RCC 7860 (cell line): ENCODE results near the gene CCIN.

Source experiments
- DNase-seq: peaks from one replicate; pipeline ENCODE4 v3.0.0-alpha.2; 2015; ENCODE audit warnings: low spot score
- FAIRE-seq: peaks from 2 replicates; lab custom pipeline; 2012; peaks lifted over from hg19 to GRCh38; lab: Jason Lieb, UNC

Gene CCIN

DNA sequence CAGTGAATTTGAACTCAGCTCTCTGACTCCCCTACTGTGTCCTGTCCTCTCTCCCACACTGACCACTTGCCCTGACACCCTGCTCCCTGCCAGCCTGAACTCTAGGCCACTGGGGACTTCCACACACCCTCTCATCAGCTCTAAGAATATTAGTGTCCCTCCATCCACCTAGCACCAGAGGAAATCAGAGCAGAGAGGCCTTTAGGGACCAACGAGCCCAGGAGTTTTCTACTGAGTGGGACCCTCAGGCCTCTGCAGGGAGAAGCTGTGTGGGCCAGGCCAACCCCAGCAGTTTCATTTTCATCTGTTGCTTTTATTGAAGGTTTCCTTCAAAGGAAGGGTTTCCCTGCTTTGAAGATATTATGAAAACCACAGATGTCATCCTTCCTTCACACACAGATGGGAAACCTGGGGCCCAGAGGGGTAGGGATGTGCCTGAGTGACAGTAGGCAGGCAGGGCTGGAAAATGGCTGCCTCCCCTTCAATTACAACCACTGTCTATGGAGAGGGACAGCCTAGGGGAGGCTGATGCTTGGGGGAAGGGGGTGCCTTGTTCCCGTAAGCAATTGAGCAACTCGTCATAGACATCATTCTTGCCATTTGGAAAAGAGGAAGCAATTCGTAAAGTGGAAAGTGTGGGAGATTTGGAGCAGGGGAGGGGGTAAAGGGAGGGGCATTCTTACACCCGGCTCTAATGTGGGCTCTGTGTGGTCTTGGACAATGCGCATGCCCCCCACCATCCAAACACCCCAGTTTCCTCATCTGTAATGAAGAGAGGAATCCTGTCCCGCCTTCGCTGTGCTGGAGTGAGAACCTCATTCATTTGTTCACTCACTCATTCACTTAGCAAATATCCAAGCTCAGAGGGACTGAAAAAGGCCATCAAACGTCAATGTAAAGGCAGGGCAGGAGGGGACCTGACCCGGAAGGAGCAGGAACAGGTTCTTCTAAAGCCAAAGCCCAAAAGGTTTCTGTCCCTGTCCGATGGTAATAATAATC is 28.8 kb upstream of the CCIN start:
- no peak for DNase-seq

DNA sequence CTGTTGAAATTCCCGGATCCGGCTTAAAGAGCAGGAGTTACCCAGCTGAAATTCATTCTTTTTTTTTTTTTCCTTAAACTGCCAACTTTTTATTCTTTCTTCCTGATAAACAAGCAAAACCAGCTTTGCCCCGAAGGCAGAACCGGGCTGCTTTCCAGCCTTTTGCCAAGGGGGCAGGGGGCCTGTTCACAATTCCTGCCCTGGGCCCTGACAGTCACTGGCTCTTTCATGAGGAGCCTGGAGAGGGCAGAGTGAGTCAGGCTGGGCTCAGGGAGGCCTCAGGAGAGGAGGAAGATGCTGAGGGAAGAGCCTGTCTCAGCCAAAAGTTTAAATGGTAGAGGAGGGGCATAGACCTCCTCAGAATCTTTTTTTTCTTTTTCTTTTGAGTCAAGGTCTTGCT is 27.9 kb upstream of the CCIN start:
- FAIRE-seq: no peak

More for the DNA sequence above, 28.8 kb upstream of the CCIN start:
- no peak for FAIRE-seq

GRCh38 chr9:36141761-36142160 is 27.4 kb upstream of the CCIN start:
- FAIRE-seq (no peak), DNase-seq (no peak)

More for the DNA sequence above, 27.9 kb upstream of the CCIN start:
- DNase-seq: no peak

- FAIRE-seq (no peak), DNase-seq (no peak)
Observed at GRCh38 chr9:36142510-36143244, 26.5 kb upstream of the CCIN start.

DNA sequence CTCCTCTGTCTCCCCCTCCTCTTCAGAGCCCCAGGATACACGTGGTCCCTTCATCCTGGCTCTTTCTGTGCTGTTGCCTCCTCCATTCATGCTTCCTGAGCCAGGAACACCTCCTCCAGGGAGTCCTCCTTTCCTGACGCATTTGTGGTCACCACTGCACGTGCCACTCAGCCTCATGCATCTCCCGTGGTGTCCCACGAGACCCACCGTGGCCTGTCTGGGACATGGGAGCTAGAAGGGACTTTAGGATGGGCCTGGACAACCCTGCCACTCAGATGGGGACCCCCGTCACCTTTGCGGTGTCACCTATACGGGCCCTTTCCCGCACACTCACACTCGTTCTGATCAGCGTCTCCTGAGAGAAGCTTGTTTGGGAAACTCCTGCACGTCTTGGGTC is 25.9 kb upstream of the CCIN start:
- FAIRE-seq: no peak

GRCh38 chr9:36144309-36145232 is 24.6 kb upstream of the CCIN start:
- FAIRE-seq: no peak

More for the DNA sequence above, 25.9 kb upstream of the CCIN start:
- no peak for DNase-seq

GRCh38 chr9:36145970-36146369 is 23.2 kb upstream of the CCIN start:
- DNase-seq: no peak
- no peak for FAIRE-seq

More at GRCh38 chr9:36144309-36145232, 24.6 kb upstream of the CCIN start:
- DNase-seq: no peak

GRCh38 chr9:36146651-36147050 is 22.5 kb upstream of the CCIN start:
- FAIRE-seq (no peak), DNase-seq (no peak)

GRCh38 chr9:36147441-36148175 is 21.6 kb upstream of the CCIN start:
- FAIRE-seq (no peak), DNase-seq (no peak)

DNA sequence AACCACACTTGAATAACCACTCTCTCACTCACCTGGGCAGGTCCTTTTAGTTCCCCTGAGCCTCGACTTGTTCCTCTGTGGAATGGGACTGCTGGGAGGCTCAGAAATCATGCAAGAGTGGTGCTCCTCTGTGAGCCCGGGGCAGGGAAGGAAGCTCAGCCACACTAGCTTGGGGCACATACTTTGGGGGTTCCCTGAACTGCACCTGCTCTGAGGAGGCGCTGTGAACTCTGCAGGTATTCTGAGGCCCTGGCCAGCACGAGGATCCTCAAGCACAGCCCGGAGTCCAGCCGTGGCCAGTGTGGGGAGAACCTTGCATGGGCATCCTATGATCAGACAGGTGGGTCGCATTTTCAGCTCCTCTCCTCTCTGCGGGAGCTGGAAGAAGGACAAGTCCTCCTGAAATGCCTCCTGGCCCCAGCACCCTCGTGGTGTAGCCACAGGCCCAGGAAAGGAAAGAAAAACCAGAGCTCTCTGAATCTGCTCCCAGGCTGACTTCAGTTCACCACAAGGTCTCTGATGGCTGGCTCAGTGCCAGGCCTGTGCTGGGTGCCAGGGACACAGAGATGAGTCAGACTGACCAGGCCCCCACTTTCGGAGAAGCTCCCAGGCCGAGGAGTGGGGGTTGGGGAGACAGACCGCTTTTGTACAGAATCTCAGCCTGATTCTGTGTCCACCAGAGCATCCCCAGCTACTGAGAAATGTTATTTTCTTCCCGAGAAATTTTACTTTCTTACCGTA is 20.7 kb upstream of the CCIN start:
- peak; percentile 92 for FAIRE-seq
- DNase-seq: peak; percentile 97

GRCh38 chr9:36149197-36149596 is 20.0 kb upstream of the CCIN start:
- peak; percentile 18 for FAIRE-seq
- peak; percentile 54 for DNase-seq

DNA sequence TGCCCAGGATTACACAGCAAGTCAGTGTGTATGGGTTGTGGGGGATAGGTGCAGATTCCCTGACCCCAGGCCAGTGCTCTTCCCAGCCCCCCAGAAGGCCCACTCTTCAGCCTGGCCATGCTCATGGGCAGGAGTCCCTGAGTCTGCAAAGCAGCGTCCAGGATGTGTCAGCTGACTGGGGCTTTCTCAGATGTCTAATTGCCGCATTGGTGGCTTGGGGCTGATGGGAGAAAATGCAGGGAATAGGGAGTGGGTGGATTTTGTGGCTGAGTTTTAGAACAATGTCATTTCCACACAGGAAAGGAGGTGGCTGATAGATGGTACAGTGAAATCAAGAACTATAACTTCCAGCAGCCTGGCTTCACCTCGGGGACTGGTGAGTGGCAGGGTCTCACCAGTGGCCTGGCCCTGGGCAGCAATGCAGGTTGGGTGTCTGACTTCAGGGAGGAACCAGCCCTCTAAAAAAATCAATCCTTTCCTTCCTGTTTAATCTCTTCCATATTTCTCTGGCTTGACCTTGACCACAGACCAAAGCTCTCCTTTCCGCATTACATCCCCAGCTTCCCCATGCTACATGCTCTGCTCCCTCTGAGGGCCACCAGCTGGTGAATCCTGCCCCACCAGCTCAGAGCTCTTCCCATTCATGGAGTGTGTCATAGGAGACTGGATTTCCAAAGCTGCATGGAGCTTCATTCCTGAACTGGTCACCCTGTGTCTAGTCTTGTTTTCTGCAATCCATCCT is 18.4 kb upstream of the CCIN start:
- DNase-seq: no peak
- no peak for FAIRE-seq

- FAIRE-seq (no peak), DNase-seq (peak; percentile 29)
Observed at GRCh38 chr9:36151316-36152210, 17.6 kb upstream of the CCIN start.

GRCh38 chr9:36152741-36153438 is 16.3 kb upstream of the CCIN start:
- FAIRE-seq (no peak), DNase-seq (no peak)

- no peak for DNase-seq
- no peak for FAIRE-seq
Observed at GRCh38 chr9:36153746-36154145, 15.4 kb upstream of the CCIN start.

DNA sequence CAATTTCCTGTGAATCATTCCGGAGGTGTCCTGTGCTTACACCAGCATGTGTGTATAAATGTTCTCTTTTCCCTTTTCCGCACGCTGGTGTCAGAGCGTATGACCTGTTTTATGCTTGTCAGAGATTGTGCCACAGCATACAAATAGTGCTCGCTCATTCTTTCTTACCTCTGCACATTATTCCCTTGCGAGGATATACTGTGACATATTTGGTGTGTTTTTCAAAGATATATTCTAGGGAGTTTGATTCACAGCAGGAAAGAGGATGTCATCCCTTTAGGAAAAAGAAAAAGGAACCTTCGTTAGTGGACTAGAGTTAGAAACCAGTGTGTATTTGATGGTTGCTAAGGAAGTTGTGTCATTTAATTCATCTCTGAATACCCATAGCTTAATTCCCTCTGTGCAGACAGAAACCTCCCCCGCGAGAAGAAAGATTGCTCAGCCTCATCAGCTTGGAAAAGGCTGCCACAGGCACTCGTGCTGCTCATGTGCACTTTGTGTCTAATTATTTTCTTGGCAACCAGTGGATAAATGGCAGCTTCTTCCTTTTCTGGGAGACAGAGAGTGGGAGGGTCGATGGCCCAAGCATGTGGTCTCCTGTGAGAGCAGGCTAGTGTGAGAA is 14.7 kb upstream of the CCIN start:
- DNase-seq: peak; percentile 88
- peak; percentile 51 for FAIRE-seq

- FAIRE-seq: no peak
Observed at GRCh38 chr9:36156116-36156515, 13.1 kb upstream of the CCIN start.

More at GRCh38 chr9:36156116-36156515, 13.1 kb upstream of the CCIN start:
- no peak for DNase-seq
